Stimulated activated CD4-positive, alpha-beta T cell treated with anti-CD3 and anti-CD28 coated beads, Interleukin-1b, Interleukin-23, amount 100 ng/mL, for 24 hours (primary cell): Measurements from ENCODE around the gene SMARCC1.
"Not testable (repeated sequence)": the region's sequence is repeated elsewhere in the genome, so short reads cannot be mapped to it uniquely, and the experiment has no call there.

Experiments used
- DNase-seq, 4 experiments: peaks; one replicate each; pipeline ENCODE4 v3.0.0-alpha.2; 2020; ENCODE audit warnings: low read depth in 4 of 4, low spot score in 1 of 4

SMARCC1 gene

DNA sequence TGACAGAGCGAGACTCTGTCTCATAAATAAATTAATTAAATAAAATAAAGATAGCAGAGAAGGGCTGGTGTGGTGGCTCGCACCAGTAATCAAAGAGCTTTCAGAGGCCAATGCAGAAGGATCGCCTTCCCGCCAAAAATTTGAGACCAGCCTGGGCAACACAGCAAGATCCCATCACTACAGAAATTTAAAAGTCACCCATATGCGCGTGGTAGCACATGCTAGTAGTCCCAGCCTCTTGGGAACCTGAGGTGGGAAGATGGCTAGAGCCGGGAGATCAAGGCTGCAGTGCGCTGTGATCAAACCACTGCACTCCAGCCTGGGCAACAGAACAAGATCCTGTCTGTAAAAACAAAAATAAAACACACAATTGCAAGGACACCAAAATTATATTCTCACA is 9.6 kb downstream of the SMARCC1 start:
- DNase-seq = no peak

DNA sequence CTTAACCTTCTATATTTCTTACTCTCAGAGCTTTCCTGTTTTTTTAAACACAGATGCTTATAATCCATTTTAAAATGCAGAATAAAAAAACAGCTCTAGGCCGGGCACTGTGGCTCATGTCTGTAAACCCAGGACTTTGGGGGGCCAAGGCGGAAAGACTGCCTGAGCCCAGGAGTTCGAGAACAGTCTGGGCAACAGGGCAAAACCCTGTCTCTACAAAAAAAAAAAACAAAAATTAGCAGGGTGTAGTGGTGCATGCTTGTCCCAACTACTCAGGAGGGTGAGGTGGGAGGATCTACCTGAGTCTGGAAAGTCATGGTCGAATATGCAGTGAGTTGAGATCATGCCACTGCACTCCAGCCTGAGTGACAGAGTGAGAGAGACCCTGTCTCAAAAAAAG is 15.5 kb downstream of the SMARCC1 start:
- no peak for DNase-seq

DNA sequence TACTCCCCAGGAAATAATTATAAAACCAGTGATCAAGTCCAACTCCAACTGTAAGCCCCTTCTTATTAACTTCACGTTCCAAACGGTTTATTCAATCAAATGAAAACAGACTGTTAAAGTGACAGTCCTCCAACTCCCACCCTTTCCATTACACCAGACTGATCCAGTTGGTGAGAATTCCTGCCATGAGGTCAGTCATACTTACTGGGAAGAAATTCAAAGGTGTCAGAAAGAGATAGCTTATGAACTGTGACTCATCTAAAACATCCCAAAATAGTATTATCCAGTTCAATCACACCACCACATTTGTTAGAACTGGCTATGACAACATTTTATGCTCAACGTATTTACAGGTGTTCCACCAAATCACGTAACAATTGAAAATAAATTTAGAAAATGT is 19.5 kb downstream of the SMARCC1 start:
- no peak for DNase-seq

DNA sequence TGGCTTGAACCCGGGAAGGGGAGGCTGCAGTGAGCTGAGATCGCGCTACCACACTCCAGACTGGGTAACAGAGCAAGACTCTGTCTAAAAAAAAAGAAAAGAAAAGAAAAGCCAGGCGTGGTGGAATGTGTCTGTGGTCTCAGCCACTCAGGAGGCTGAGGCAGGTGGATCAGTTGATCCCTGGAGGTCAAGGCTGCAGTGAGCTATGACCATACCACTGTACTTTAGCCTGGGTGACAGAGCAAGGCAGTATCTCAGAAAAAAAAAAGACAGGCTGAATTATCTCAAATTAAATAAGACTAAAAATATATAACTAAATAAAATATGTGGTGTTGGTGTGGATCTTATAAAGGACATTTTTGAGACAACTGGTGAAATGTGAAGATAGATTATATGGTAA is 20.6 kb downstream of the SMARCC1 start:
- no peak for DNase-seq

DNA sequence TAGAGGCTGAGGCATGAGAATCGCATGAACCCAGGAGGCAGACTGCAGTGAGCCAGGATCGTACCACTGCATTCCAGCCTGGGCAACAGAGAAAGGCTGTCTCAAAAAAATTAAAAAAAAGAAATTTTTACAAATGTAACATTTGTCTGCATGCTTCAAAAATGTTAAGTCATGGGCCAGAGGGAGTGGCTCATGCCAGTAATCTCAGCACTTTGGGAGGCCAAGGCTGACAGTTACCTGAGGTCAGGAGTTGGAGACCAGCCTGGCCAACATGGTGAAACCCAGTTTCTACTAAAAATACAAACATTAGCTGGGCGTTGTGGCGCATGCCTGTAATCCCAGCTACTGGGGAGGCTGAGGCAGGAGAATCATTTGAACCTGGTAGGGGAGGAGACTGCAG is 21.5 kb downstream of the SMARCC1 start:
- DNase-seq = not testable (repeated sequence)

DNA sequence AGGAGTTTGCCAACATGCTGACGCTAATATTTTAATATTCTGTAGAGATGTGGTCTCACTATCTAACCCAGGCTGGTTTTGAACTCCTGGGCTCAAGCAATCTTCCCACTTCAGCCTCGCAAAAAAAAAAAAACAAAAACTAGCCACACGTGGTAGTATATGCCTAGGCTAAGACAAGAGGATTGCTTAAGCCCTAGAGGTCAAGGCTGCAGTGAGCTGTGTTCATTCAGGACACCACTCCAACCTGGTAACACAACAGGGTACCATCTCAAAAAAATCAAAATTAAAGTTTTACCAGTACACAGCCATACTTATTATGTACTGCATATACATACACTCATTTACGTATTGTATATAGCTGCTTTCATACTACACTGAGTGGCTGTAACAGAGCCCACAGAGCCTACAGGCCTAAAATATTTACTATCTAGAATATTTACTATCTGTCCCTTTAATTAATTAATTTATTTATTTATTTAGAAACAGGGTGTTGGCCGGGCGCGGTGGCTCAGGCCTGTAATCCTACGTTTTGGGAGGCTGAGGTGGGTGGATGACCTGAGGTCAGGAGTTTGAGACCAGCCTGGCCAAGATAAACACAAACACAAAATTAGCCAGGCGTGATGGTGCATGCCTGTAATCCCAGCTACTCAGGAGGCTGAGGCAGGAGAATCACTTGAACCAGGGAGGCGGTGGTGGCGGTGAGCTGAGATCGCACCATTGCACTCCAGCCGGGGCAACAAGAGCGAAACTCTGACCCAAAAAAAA is 23.2 kb downstream of the SMARCC1 start:
- no peak for DNase-seq

DNA sequence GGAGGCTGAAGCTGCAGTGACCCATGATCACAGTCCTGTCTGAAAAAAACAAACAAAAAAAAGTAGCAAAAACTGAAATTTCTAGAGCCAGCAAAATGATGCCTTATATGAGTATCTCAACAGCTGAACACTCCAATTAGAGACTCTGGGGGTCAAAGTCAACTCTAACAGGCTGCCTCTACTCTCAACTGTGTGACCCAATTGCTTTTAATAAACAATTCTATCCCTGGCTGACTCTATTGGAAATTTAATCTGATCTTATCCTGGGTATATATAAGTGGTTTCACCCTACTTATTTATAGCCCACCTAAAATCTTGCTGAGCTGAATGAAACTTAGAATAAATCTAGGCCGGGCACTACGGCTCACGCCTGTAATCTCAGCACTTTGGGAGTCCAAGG is 29.0 kb downstream of the SMARCC1 start:
- DNase-seq = no peak

DNA sequence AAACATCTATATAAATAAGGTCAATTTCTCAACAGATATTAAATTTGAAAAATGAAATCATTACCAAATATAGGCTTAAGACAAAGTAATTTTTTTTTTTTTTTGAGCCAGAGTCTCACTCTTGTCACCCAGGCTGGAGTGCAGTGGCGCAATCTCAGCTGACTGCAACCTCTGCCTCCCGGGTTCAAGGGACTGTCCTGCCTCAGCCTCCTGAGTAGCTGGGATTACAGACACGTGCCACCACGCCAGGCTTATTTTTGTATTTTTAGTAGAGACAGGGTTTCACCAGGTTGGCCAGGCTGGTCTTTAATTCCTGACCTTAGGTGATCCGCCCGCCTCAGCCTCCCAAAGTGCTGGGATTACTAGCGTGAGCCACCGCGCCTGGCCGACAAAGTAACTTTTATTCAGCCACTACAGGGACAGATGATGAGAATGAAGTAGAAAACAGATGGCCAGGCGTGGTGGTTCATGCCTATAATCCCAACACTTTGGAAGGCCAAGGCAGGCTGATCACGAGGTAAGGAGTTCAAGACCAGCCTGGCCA is 30.8 kb downstream of the SMARCC1 start:
- not testable (repeated sequence) for DNase-seq

DNA sequence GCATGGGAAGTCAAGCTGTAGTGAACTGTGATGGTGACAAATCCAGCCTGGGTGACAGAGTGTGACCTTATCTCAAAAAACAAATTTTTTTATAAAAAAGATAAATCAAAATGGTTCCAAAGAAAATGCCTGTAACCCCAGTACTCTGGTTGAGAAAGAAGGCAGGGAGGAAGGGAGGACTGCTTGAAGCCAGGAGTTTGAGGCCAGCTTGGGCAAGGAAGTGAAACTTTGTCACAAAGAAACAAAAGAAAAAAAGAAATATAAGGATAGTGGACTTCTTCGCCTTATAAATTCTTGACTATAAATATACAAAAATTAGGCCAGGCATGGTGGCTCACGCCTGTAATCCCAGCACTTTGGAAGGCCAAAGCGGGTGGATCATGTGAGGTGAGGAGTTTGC is 34.1 kb downstream of the SMARCC1 start:
- DNase-seq = no peak

DNA sequence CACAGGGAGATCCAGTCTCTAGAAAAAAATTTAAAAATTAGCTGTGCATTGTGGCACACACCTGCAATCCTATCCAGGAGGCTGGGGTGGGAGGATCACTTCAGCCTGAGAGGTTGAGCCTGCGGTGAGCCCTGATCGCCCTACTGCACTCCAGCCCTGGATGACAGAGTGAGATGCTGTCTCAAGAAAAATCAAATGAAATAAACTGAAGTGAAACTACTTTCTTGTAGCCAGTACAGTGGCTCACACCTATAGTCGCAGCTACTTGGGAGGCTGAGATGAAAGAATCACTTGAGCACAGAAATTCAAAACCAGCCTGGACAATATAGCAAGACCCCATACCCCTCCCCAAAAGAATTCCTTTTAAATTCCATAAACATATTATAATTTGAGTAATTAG is 35.4 kb downstream of the SMARCC1 start:
- DNase-seq = no peak

DNA sequence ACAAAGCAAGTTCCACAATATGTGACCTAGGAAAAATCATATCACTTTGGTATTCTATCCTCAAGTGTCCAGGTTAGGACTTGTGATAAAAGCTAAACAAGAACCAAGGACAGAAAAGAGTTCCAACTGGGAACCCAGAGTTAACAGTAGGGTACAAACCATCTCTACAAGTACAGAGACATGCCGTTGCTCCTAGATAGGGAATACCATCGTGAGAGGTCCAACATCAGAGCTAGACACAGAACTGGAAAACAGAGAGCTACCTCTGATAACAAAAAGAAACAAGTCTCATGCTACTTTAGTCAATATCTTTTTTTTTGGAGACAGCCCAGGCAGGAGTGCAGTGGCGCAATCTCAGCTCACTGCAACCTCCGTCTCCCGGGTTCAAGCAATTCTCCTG is 37.8 kb downstream of the SMARCC1 start:
- no peak for DNase-seq

DNA sequence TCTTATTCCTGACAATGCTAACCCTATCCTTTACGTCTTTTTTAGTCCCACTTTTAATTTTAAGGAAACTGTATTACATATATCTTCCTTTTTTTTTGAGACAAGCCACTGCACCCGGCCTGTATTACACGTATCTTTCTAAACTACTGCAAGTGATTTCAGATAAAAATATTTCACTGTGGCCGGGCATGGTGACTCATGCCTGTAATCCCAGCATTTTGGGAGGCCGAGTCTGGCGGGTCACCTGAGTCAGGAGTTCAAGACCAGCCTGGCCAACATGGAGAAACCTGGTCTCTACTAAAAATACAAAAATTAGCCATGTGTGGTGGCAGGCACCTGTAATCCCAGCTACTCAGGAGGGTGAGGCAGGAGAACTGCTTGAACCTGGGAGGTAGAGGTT is 38.3 kb downstream of the SMARCC1 start:
- DNase-seq = not testable (repeated sequence)

DNA sequence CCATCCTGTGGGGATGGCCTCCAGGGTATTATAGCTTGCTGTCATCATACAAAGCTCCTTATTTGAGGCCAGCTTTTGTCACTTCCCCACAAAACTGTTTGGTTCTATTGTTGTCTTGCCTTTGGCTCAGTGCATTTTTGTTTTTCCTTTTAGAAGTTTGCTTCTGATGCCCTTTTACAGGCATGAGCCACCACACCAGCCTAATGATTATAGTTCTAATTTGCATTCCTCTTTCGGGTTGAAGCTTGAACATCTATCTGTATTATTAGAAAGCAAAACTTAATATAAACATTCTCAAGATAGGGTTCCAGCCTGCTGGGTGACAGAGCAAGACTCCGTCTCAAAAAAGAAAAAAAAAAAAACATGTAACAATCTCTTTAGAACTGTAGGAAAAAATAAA is 39.8 kb downstream of the SMARCC1 start:
- no peak for DNase-seq

DNA sequence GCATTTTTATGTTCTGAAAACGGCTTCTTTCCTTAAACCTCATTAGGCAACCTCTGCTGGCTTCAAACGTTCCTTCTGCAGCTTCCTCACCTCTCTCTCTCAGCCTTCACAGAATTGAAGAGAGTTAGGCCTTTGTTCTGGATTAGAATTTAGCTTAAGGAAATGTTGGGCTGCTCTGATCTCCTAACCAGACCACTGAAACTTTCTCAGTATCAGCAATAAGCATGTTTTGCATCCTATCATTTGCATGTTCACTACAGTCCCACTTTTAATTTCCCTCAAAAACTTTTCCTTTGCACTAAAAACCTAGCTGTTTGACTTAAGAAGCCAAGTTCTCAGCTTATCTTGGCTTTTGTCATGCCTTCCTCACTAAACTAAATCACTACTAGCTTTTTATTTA is 49.5 kb downstream of the SMARCC1 start:
- DNase-seq = no peak

DNA sequence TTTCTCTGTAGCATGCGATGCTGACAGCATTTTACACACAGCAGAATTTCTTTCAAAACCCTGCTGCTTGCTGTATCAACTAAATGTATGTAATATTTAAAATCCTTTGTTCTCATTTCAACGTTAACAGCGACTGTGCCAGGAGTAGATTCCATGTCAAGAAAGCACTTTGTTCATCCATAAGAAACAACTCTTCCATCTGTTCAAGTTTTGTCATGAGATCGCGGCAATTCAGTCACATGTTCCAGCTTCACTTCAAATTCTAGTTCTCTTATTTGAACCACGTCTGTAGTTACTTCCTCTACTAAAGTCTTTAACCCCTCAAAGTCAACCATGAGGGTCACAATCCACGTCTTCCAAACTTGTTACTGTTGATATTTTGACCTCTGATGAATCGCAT is 50.6 kb downstream of the SMARCC1 start:
- no peak for DNase-seq

DNA sequence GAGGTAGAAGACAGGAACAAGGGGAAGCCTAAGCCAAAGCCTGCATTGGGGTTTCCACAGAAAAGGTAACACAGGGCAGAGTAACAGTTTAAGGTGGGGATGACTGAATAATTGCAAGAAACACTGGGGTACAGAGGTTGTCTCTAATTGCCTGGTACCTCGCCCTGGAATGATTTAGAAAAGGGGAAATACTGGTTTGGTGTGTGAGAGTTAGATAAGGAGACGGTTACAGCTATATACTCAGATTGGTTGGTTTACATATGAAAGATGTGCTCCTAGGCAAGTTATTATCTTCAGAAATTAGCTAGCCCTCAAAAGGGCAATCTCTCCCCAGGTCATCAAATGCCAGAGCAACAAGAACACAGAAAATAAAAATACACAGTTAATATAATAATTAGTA is 58.8 kb downstream of the SMARCC1 start:
- DNase-seq = no peak

DNA sequence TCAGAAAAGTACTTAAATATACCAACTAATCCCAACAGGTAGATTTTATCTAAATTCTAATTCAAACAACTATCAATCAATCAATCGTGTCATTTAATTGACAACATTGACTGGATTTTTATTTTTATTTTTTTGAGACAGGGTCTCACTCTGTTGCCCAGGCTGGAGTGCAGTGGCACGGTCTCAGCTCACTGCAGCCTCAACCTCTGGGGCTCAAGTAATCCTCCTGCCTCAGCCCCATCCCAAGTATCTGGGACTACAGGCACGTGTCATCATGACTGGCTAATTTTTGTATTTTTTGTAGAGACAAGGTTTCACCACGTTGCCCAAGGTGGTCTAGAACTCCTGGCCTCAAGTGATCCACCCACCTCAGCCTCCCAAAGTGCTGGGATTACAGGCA is 64.2 kb downstream of the SMARCC1 start:
- not testable (repeated sequence) for DNase-seq

DNA sequence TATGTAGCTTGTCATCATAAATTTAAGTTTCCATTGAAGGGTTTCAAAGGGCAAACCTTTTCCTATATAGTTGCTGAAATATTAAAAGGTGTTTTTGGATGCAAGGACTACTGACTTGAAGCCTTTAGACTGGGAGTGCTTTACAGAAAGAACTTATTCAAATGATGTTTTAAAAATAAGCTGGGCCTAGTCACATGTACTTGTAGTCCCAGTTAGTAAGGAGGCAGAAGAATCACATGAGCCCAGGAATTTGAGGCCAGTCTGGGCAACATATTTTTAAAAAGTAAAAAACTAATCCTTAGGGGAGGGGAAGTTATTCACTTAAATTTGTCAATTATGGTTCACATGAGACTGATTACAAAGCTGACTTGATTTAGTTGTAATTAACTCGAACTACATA is 65.0 kb downstream of the SMARCC1 start:
- no peak for DNase-seq

DNA sequence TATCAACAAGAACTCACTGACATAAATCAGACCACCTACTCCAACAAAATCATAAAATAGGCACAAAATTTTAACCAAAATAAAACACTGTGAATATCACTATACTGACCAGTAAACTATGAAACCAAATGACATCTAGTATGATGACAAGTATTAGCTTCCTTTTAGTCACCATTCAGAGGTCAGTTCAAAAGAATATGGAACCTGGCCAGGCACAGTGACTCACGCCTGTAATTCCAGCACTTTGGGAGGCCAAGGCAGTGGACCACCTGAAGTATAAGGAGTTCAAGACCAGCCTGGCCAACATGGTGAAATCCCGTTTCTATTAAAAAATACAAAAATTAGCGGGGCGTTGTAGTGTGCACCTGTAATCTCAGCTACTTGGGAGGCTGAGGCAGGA is 65.8 kb downstream of the SMARCC1 start:
- DNase-seq = no peak

DNA sequence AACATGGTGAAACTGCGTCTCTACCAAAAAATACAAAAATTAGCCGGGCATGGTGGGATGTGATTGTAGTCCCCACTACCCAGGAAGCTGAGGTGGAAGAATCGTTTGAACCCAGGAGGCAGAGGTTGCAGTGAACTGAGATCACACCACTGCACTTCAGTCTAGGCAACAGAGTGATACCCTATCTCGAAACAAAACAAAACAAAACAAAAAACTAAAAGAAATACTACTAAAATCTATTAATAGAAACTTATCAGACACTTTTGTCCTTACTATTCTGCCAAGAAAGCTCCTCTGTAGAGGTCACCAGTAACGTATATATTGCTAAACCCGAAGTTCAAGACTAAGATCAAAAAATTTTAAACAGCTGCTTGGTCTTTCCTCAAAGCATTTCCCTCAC is 67.1 kb downstream of the SMARCC1 start:
- DNase-seq = no peak

DNA sequence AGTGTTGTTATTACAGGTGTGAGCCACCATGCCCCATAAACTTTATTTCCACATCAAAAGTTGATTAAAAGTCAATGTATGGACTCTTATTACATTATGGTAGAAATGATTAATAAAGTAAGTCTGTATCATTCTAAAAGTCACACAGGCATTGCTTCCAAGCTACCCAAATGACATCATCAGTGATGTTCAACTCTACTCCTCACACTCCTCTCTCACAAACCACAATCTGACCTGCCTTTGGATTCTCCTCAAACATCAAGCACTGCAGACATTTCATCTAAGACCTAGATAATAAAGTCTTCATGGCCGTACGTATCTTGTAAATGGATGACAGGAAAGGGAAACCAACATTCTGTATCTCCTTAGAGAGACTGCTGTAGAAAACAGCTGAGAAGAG is 68.0 kb downstream of the SMARCC1 start:
- DNase-seq = no peak

DNA sequence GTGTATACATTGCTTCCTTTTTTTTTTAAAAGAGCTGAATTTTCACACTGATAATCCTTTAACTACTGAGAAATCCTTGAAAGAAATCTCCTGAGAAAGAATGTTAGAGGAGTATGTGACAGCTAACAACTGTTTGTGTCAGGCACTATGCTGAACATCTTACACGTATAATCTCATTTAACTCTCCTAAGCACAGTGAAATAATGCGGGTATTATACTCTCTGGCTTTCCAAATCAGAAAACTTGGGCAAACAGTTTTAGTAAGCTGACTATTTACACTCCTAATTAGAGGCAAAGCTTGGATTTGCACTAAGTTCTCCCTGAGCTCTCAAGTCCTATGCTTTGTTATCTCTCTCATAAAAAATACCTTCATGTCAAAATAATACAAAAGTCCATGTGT is 69.3 kb downstream of the SMARCC1 start:
- no peak for DNase-seq

DNA sequence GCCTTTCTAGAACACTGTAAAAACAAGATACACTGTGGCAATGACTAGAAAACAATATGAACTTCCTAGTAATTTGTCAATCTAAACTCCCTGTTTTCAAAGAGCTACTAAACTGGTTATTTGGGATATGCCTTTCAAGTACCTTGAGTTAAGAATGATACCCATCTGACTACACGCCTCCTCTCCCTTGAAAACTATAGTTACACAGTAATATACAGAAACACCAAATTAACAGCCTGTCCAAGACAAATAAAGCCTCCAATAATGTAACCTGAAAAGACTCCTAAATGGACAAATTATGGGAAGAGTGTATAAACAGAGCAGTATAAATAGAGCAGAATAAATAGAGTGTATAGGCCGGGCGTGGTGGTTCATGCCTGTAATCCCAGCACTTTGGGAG is 70.1 kb downstream of the SMARCC1 start:
- no peak for DNase-seq
